GM19328 (cell line): ENCODE measurements around the gene CISTR.
"Not testable (repeated sequence)": the region's sequence is repeated elsewhere in the genome, so short reads cannot be mapped to it uniquely, and the experiment has no call there.

Source experiments
- ATAC-seq: cut with Tn5 transposase; IDR thresholded peaks from one replicate; pipeline ENCODE4 v1.9.1; 2021; ENCODE audit warnings: mild to moderate bottlenecking, moderate library complexity; ENCODE audit not compliant: unreplicated experiment

The CISTR gene

GRCh38 chr12:53722450-53723041 is 29.2 kb downstream of the CISTR start:
- ATAC-seq = no peak

GRCh38 chr12:53720946-53721345 is 30.8 kb downstream of the CISTR start:
- ATAC-seq = no peak

GRCh38 chr12:53719649-53720048 is 32.1 kb downstream of the CISTR start:
- no peak for ATAC-seq

- ATAC-seq = not testable (repeated sequence)
These were observed 33.2 kb downstream of the CISTR start for GRCh38 chr12:53718567-53718966.

GRCh38 chr12:53717319-53717718 is 34.5 kb downstream of the CISTR start:
- ATAC-seq = no peak

- no peak for ATAC-seq
These were observed 37.8 kb downstream of the CISTR start for GRCh38 chr12:53714004-53714403.

GRCh38 chr12:53713516-53713915 is 38.3 kb downstream of the CISTR start:
- ATAC-seq = no peak

- no peak for ATAC-seq
These were observed 39.6 kb downstream of the CISTR start for GRCh38 chr12:53712059-53712643.

- no peak for ATAC-seq
These were observed 41.7 kb downstream of the CISTR start for GRCh38 chr12:53710091-53710490.

- no peak for ATAC-seq
These were observed 42.1 kb downstream of the CISTR start for GRCh38 chr12:53709671-53710070.

GRCh38 chr12:53706080-53706479 is 45.7 kb downstream of the CISTR start:
- ATAC-seq = no peak

- no peak for ATAC-seq
These were observed 48.0 kb downstream of the CISTR start for GRCh38 chr12:53703756-53704155.

- ATAC-seq = no peak
These were observed 50.1 kb downstream of the CISTR start for GRCh38 chr12:53701518-53702264.

GRCh38 chr12:53700567-53700966 is 51.2 kb downstream of the CISTR start:
- ATAC-seq = no peak

GRCh38 chr12:53699678-53700025 is 52.1 kb downstream of the CISTR start:
- ATAC-seq = no peak

- ATAC-seq = no peak
These were observed 52.7 kb downstream of the CISTR start for GRCh38 chr12:53698948-53699677.

GRCh38 chr12:53696655-53697331 is 55.0 kb downstream of the CISTR start:
- no peak for ATAC-seq
